WTC11 (cell line): Measurements from ENCODE around the gene GPX2.

Experiments
- ATF1 ChIP-seq: sonication (generic); formaldehyde crosslinking; IDR thresholded peaks from 2 replicates; pipeline ENCODE4 v1.8.1; 2023; ENCODE audit warnings: mild to moderate bottlenecking, moderate library complexity, missing genetic modification reagents
- ATF3 ChIP-seq: sonication (generic); formaldehyde crosslinking; conservative IDR thresholded peaks from 2 replicates; pipeline ENCODE4 v1.8.1; 2022; ENCODE audit warnings: mild to moderate bottlenecking, missing genetic modification reagents
- CTCF ChIP-seq: fragments of 200-600 bp; IDR thresholded peaks from 2 replicates; pipeline ENCODE4 v1.8.0; 2022; ENCODE audit warnings: antibody characterized with exemption
- NR1H2 ChIP-seq: sonication (generic); formaldehyde crosslinking; IDR thresholded peaks from 2 replicates; pipeline ENCODE4 v1.9.0; 2021; ENCODE audit warnings: mild to moderate bottlenecking, moderate library complexity, missing genetic modification reagents
- TEAD4 ChIP-seq: sonication (generic); formaldehyde crosslinking; IDR thresholded peaks from 2 replicates; pipeline ENCODE4 v1.8.0; 2022; ENCODE audit warnings: mild to moderate bottlenecking, missing genetic modification reagents
- ZNF512 ChIP-seq: sonication (generic); formaldehyde crosslinking; IDR thresholded peaks from 2 replicates; pipeline ENCODE4 v1.8.1; 2022; ENCODE audit warnings: missing genetic modification reagents, borderline replicate concordance

- TF ChIP-seq TEAD4 (CRISPR knock-in tag): no peak
- TF ChIP-seq NR1H2 (CRISPR knock-in tag): no peak
- no peak for TF ChIP-seq CTCF
- no peak for TF ChIP-seq ATF1 (CRISPR knock-in tag)
- no peak for TF ChIP-seq ZNF512 (CRISPR knock-in tag)
- no peak for TF ChIP-seq ATF3 (CRISPR knock-in tag)
These were observed 8.3 kb upstream of the GPX2 start for GRCh38 chr14:64950889-64951288.
